Neuronal stem cell (in vitro differentiated cells): ENCODE results near the gene NCAN.

Experiments used
- DNase-seq: peaks from one replicate; pipeline ENCODE4 v3.0.0-alpha.2; 2013; ENCODE audit warnings: low spot score
- H2AFZ ChIP-seq: one replicate; pipeline ENCODE4 v1.6.1; 2013; ENCODE audit warnings: mild to moderate bottlenecking, low read length, inconsistent platforms
- H2AK5ac ChIP-seq: 2 replicates; pipeline ENCODE4 v1.6.1; 2013; ENCODE audit warnings: low read depth, mild to moderate bottlenecking, inconsistent platforms, low read length, moderate library complexity, mixed read lengths
- H2BK120ac ChIP-seq: 2 replicates; pipeline ENCODE4 v1.6.1; 2013; ENCODE audit warnings: low read depth, mild to moderate bottlenecking, inconsistent platforms, low read length, moderate library complexity, mixed read lengths
- H2BK12ac ChIP-seq: one replicate; pipeline ENCODE4 v1.6.1; 2013; ENCODE audit warnings: low read length, inconsistent platforms
- H2BK15ac ChIP-seq: 2 replicates; pipeline ENCODE4 v1.6.1; 2013; ENCODE audit warnings: mild to moderate bottlenecking, low read length, inconsistent platforms, mixed read lengths
- H2BK5ac ChIP-seq: one replicate; pipeline ENCODE4 v1.6.1; 2013; ENCODE audit warnings: inconsistent platforms, mild to moderate bottlenecking, low read length, moderate library complexity
- H3K14ac ChIP-seq: one replicate; pipeline ENCODE4 v1.6.1; 2013; ENCODE audit warnings: low read length, inconsistent platforms
- H3K18ac ChIP-seq: 2 replicates; pipeline ENCODE4 v1.6.1; 2013; ENCODE audit warnings: low read length, inconsistent platforms
- H3K23ac ChIP-seq: 2 replicates; pipeline ENCODE4 v1.6.1; 2013; ENCODE audit warnings: low read depth, mild to moderate bottlenecking, mixed read lengths, low read length, inconsistent platforms; ENCODE audit not compliant: poor library complexity
- H3K27ac ChIP-seq: replicated peaks from 3 replicates; pipeline ENCODE4 v1.5.1; 2013; ENCODE audit warnings: low read length, inconsistent platforms
- H3K27me3 ChIP-seq, 3 experiments: 2 replicates each; pipeline ENCODE4 v1.6.1; 2013; ENCODE audit warnings: low read length in 3 of 3, mild to moderate bottlenecking in 2 of 3, inconsistent platforms in 1 of 3, low read depth in 1 of 3, mixed read lengths in 1 of 3, moderate library complexity in 1 of 3; ENCODE audit not compliant: control insufficient read depth in 3 of 3, insufficient read depth in 3 of 3
- H3K36me3 ChIP-seq, 2 donors: replicated peaks in 1 of 2; 2 replicates each; pipeline ENCODE4 v1.6.1; 2013; ENCODE audit warnings: low read length in 2 of 2; ENCODE audit not compliant: control insufficient read depth in 2 of 2, insufficient read depth in 2 of 2
- H3K4ac ChIP-seq: 2 replicates; pipeline ENCODE4 v1.6.1; 2013; ENCODE audit warnings: inconsistent platforms, mild to moderate bottlenecking, low read length, moderate library complexity
- H3K4me1 ChIP-seq, 2 donors: 1 replicate in 1 of 2; 2 replicates in 1 of 2; pipeline ENCODE4 v1.6.1; 2013; ENCODE audit warnings: low read length in 2 of 2, low read depth in 1 of 2; ENCODE audit not compliant: control insufficient read depth in 2 of 2, insufficient read depth in 1 of 2
- H3K4me2 ChIP-seq: one replicate; pipeline ENCODE4 v1.6.1; 2013; ENCODE audit warnings: mild to moderate bottlenecking, low read length, inconsistent platforms; ENCODE audit not compliant: insufficient read depth, poor library complexity, severe bottlenecking
- H3K4me3 ChIP-seq, 2 donors: 2 replicates each; pipeline ENCODE4 v1.5.1; 2013; ENCODE audit warnings: low read length in 2 of 2, mild to moderate bottlenecking in 2 of 2, inconsistent platforms in 1 of 2, moderate library complexity in 1 of 2
- H3K79me1 ChIP-seq: one replicate; pipeline ENCODE4 v1.6.1; 2013; ENCODE audit warnings: low read depth, mild to moderate bottlenecking, inconsistent platforms, low read length, moderate library complexity
- H3K9ac ChIP-seq: one replicate; pipeline ENCODE4 v1.6.1; 2013; ENCODE audit warnings: mild to moderate bottlenecking, low read depth, low read length, inconsistent platforms; ENCODE audit not compliant: poor library complexity
- H3K9me3 ChIP-seq, 2 donors: replicated peaks in 1 of 2; 2 replicates each; pipeline versions ENCODE3 to v1.6.1; 2013; ENCODE audit warnings: low read length in 2 of 2, mild to moderate bottlenecking in 2 of 2, inconsistent platforms in 1 of 2, low read depth in 1 of 2, mixed read lengths in 1 of 2, moderate library complexity in 1 of 2; ENCODE audit not compliant: control insufficient read depth in 2 of 2, insufficient read depth in 1 of 2
- H4K8ac ChIP-seq: one replicate; pipeline ENCODE4 v1.6.1; 2013; ENCODE audit warnings: low read depth, mild to moderate bottlenecking, inconsistent platforms, low read length, moderate library complexity
- H4K91ac ChIP-seq: one replicate; pipeline ENCODE4 v1.6.1; 2013; ENCODE audit warnings: low read length, low read depth, mild to moderate bottlenecking, inconsistent platforms; ENCODE audit not compliant: poor library complexity
- WGBS, 2 donors: extraction: QIAGEN DNeasy Blood & Tissue Kit; methylation state at CpG; one replicate each; pipeline ENCODE4 v1.1.7; 2013; ENCODE audit warnings: missing lambda C conversion rate in 2 of 2, mixed read lengths in 1 of 2; ENCODE audit not compliant: insufficient read length in 2 of 2, insufficient replicate concordance in 1 of 2; ENCODE audit errors: extremely low coverage in 2 of 2; 5-methylcytosine and 5-hydroxymethylcytosine counted together

NCAN gene

DNA sequence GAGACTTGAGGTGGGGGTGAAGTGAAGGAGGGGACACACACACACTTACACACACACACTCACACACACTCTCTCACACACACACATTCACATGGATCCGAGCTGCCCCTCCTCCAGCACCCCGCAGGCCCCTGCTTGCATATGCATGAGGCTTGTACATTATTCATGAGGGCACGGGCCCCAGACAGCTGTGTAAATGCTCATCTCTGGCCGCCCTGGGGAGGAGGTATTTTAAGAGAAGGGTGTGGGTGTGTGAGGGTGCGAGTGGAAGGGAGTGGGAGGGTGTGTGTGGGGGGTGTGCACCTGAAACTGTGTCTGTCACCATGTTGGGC is 2.4 kb downstream of the NCAN start:
- Histone ChIP-seq H3K4me2 (no peak overlapping the region), H4K91ac (no peak overlapping the region)
- 100% methylated on average over 1 of the region's 5 CpGs; no CpG with 5 or more reads in 1 of the 2 donors for WGBS, 2 donors

GRCh38 chr19:19214892-19215291 is 3.1 kb downstream of the NCAN start:
- Histone ChIP-seq H3K4me2 (no peak overlapping the region), H3K18ac (no peak overlapping the region), H3K4me1 (peaks cover 10 to 23% of the 10 kb centered on the region in 2 donors), H3K4me3 (no peak overlapping the region), H3K36me3 (peaks cover 0 to 21% of the 10 kb centered on the region in 2 donors), H4K8ac (no peak overlapping the region), H3K14ac (no peak overlapping the region), H2BK12ac (no peak overlapping the region), H2AK5ac (no peak overlapping the region), H2BK120ac (no peak overlapping the region), H3K9me3 (peaks cover 0 to 6% of the 10 kb centered on the region in 2 donors), H4K91ac (no peak overlapping the region), H3K23ac (no peak overlapping the region), H3K27me3 (peaks cover 0 to 32% (median 0%) of the 10 kb centered on the region in 3 experiments), H3K79me1 (no peaks in the 10 kb centered on the region), H3K27ac (no peak overlapping the region), H2BK15ac (no peak overlapping the region), H3K4ac (no peak overlapping the region), H3K9ac (no peak overlapping the region), H2BK5ac (no peak overlapping the region), H2AFZ (no peak overlapping the region)
- WGBS, 2 donors = no CpG with 5 or more reads among the region's 8 CpGs
- peak; percentile 82 for DNase-seq

More for the DNA sequence above, 2.4 kb downstream of the NCAN start:
- Histone ChIP-seq H2BK12ac (no peak overlapping the region), H2BK15ac (no peak overlapping the region), H3K23ac (peak overlapping the region; percentile 21), H4K8ac (no peak overlapping the region), H3K9me3 (peaks cover 0 to 6% of the 10 kb centered on the region in 2 donors), H2AFZ (no peak overlapping the region), H3K4ac (no peak overlapping the region), H3K27me3 (peaks cover 0 to 32% (median 0%) of the 10 kb centered on the region in 3 experiments), H3K36me3 (peaks cover 0 to 18% of the 10 kb centered on the region in 2 donors), H3K14ac (peak overlapping the region; percentile 32), H3K4me1 (peaks cover 10 to 23% of the 10 kb centered on the region in 2 donors), H2AK5ac (no peak overlapping the region), H3K18ac (no peak overlapping the region), H3K4me3 (peak overlapping the region; percentile 22 to 52), H3K27ac (no peak overlapping the region), H3K79me1 (no peaks in the 10 kb centered on the region), H2BK5ac (no peak overlapping the region), H2BK120ac (no peak overlapping the region), H3K9ac (peak overlapping the region; percentile 7)
- DNase-seq = no peak

DNA sequence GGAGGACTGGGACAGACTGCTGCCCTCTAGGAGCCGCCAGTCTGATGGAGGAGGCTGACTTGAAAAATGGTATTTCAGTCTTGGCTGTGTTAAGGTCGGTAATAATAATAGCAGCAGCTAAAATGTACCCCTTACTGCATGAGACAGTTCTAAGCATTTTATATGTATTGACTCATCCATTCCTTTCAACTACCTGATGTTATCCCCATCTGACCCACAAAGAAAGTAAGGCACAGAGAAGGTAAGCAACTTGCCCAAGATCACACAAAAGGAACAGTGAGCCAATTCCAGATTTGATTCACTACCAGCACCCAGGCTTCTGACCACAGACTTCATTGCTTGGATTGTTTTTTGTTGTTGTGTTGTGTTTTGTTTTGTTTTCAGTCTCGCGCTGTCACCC is 4.0 kb downstream of the NCAN start:
- Histone ChIP-seq H2AK5ac (no peak overlapping the region), H3K18ac (no peak overlapping the region), H3K79me1 (no peaks in the 10 kb centered on the region), H3K4me1 (peaks cover 10 to 23% of the 10 kb centered on the region in 2 donors), H4K8ac (no peak overlapping the region), H2BK120ac (no peak overlapping the region), H3K36me3 (peaks cover 0 to 23% of the 10 kb centered on the region in 2 donors), H2BK12ac (no peak overlapping the region), H3K4me3 (no peak overlapping the region), H3K4ac (no peak overlapping the region), H4K91ac (no peak overlapping the region), H3K4me2 (no peak overlapping the region), H3K27ac (no peak overlapping the region), H3K9me3 (peaks cover 0 to 6% of the 10 kb centered on the region in 2 donors), H3K9ac (no peak overlapping the region), H3K14ac (no peak overlapping the region), H2AFZ (no peak overlapping the region), H2BK5ac (no peak overlapping the region), H2BK15ac (no peak overlapping the region), H3K27me3 (peaks cover 0 to 30% (median 0%) of the 10 kb centered on the region in 3 experiments), H3K23ac (no peak overlapping the region)
- no peak for DNase-seq
- no CpG with 5 or more reads among the region's 4 CpGs for WGBS, 2 donors

DNA sequence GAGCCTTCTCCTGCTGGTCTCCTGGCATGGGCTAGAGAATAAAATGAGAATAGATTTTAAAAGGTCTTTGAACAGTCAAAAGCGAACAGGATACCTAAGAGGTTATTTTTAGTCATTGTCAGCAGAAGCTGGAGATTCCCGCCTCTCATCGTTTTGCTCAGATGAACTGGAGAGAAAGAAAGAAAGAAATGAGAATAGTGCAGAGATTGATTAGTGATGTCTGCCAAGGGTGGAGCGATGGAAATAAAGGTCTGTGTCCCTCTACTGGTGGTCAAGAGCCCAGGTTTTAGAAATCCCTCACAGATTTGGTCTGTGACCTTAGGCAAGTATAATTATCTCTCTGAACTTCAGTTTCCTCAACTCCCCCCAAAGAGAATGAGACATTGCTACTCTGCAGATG is 5.3 kb downstream of the NCAN start:
- H2BK120ac ChIP-seq = no peak overlapping the region
- H3K36me3 ChIP-seq = peaks cover 0 to 33% of the 10 kb centered on the region in 2 donors
- H2AFZ ChIP-seq = no peak overlapping the region
- no peak overlapping the region for H3K18ac ChIP-seq
- H3K27ac ChIP-seq = no peak overlapping the region
- no peak overlapping the region for H2BK12ac ChIP-seq
- no peak overlapping the region for H3K23ac ChIP-seq
- peaks cover 0 to 2% of the 10 kb centered on the region in 2 donors for H3K9me3 ChIP-seq
- no peak overlapping the region for H3K9ac ChIP-seq
- no CpG with 5 or more reads among the region's 4 CpGs for WGBS, 2 donors
- no peak overlapping the region for H3K4me3 ChIP-seq
- no peak overlapping the region for H4K8ac ChIP-seq
- H4K91ac ChIP-seq = no peak overlapping the region
- H3K14ac ChIP-seq = no peak overlapping the region
- DNase-seq = no peak
- H3K4ac ChIP-seq = no peak overlapping the region
- H3K4me2 ChIP-seq = no peak overlapping the region
- H2BK15ac ChIP-seq = no peak overlapping the region
- H3K79me1 ChIP-seq = no peaks in the 10 kb centered on the region
- no peak overlapping the region for H2BK5ac ChIP-seq
- H3K4me1 ChIP-seq = peaks cover 7 to 23% of the 10 kb centered on the region in 2 donors
- no peak overlapping the region for H2AK5ac ChIP-seq
- peaks cover 0 to 23% (median 0%) of the 10 kb centered on the region in 3 experiments for H3K27me3 ChIP-seq
